Activated CD4-positive, alpha-beta T cell treated with anti-CD3 and anti-CD28 coated beads, Interleukin-2, amount 10 ng/mL, durations not matched to agents 7 days and 5 days (primary cell): ENCODE data around the gene DPPA2. TPM values are rescaled to one million over a fixed set of nuclear protein-coding genes. Genes with fewer than 3 reads are reported as not detected.
"Not testable (repeated sequence)": the region's sequence is repeated elsewhere in the genome, so short reads cannot be mapped to it uniquely, and the experiment has no call there.

ENCODE experiments used
- CTCF ChIA-PET: fragments of 350-600 bp; sonication (Branson Sonifier 250); formaldehyde crosslinking; loops from one replicate; lab custom pipeline; 2021; ENCODE audit warnings: antibody characterized with exemption; lab: Charles Lee
- POLR2A ChIA-PET: fragments of 350-600 bp; sonication (Branson Sonifier 250); formaldehyde crosslinking; loops from one replicate; lab custom pipeline; 2021; ENCODE audit warnings: antibody characterized with exemption; lab: Charles Lee
- DNase-seq: peaks from one replicate; pipeline ENCODE4 v3.0.0-alpha.2; 2020
- H3K27ac Mint-ChIP-seq: one replicate; pipeline ENCODE4 v1.8.0; 2021; ENCODE audit warnings: mild to moderate bottlenecking, moderate library complexity, mixed read lengths
- H3K27me3 Mint-ChIP-seq: one replicate; pipeline ENCODE4 v1.8.0; 2021; ENCODE audit warnings: mixed read lengths
- H3K36me3 Mint-ChIP-seq: one replicate; pipeline ENCODE4 v1.8.0; 2021; ENCODE audit warnings: low read depth, mixed read lengths
- H3K4me1 Mint-ChIP-seq: one replicate; pipeline ENCODE4 v1.8.0; 2021; ENCODE audit warnings: mixed read lengths
- H3K4me3 Mint-ChIP-seq: one replicate; pipeline ENCODE4 v1.8.0; 2021; ENCODE audit warnings: mild to moderate bottlenecking, moderate library complexity, mixed read lengths
- H3K9me3 Mint-ChIP-seq: one replicate; pipeline ENCODE4 v1.8.0; 2021; ENCODE audit warnings: mixed read lengths
- total RNA-seq, 2 experiments: library from RNA; stranded (reverse); gene quantifications; one replicate each; pipeline ENCODE4 v1.2.3, GENCODE V29; 2021

DPPA2 gene
- total RNA-seq: not detected

GRCh38 chr3:109316162-109316730, at the start of gene DPPA2:
TSS of gene DPPA2 (minus strand) at chr3:109316517. CDS start at chr3:109314542, 1,975 bp downstream.
- POLR2A ChIA-PET: no interaction called here
- H3K27me3 Mint-ChIP-seq: no peaks in the 10 kb centered on the region
- no peak within 1 kb of the TSS for H3K27ac Mint-ChIP-seq
- DNase-seq: no peak
- CTCF ChIA-PET: no interaction called here
- no peaks in the 10 kb centered on the region for H3K36me3 Mint-ChIP-seq
- H3K4me1 Mint-ChIP-seq: no peaks in the 10 kb centered on the region
- H3K9me3 Mint-ChIP-seq: no peaks in the 10 kb centered on the region
- H3K4me3 Mint-ChIP-seq: no peak within 1 kb of the TSS

- DNase-seq: no peak
- Mint-ChIP-seq H3K4me3 (no peak overlapping the region), H3K4me1 (no peaks in the 10 kb centered on the region), H3K9me3 (no peaks in the 10 kb centered on the region), H3K27ac (no peak overlapping the region), H3K27me3 (no peaks in the 10 kb centered on the region), H3K36me3 (no peaks in the 10 kb centered on the region)
- ChIA-PET CTCF (no interaction called here), POLR2A (no interaction called here)
These were observed 47.8 kb upstream of the DPPA2 start for GRCh38 chr3:109364088-109364487.

- POLR2A ChIA-PET: no interaction called here
- Mint-ChIP-seq H3K27me3 (no peaks in the 10 kb centered on the region), H3K27ac (no peak overlapping the region), H3K4me3 (no peak overlapping the region), H3K36me3 (no peaks in the 10 kb centered on the region), H3K4me1 (no peaks in the 10 kb centered on the region), H3K9me3 (no peaks in the 10 kb centered on the region)
- DNase-seq: no peak
- CTCF ChIA-PET: no interaction called here
These were observed 47.3 kb upstream of the DPPA2 start for GRCh38 chr3:109363634-109364033.

GRCh38 chr3:109362823-109363222, 46.5 kb upstream of the DPPA2 start:
- Mint-ChIP-seq H3K4me3 (no peak overlapping the region), H3K27me3 (no peaks in the 10 kb centered on the region), H3K36me3 (no peaks in the 10 kb centered on the region), H3K9me3 (no peaks in the 10 kb centered on the region), H3K27ac (no peak overlapping the region), H3K4me1 (no peaks in the 10 kb centered on the region)
- ChIA-PET CTCF (no interaction called here), POLR2A (no interaction called here)
- no peak for DNase-seq

- DNase-seq, H3K27ac Mint-ChIP-seq, POLR2A ChIA-PET, CTCF ChIA-PET, H3K9me3 Mint-ChIP-seq, H3K36me3 Mint-ChIP-seq, H3K4me3 Mint-ChIP-seq, H3K4me1 Mint-ChIP-seq, H3K27me3 Mint-ChIP-seq: not testable (repeated sequence)
These were observed 42.5 kb upstream of the DPPA2 start for GRCh38 chr3:109358809-109359208.

- Mint-ChIP-seq H3K27ac (no peak overlapping the region), H3K4me1 (no peaks in the 10 kb centered on the region), H3K4me3 (no peak overlapping the region), H3K9me3 (no peaks in the 10 kb centered on the region), H3K36me3 (no peaks in the 10 kb centered on the region), H3K27me3 (no peaks in the 10 kb centered on the region)
- ChIA-PET CTCF (no interaction called here), POLR2A (no interaction called here)
- DNase-seq: no peak
These were observed 40.3 kb upstream of the DPPA2 start for GRCh38 chr3:109356442-109357155.

GRCh38 chr3:109355625-109356441, 39.5 kb upstream of the DPPA2 start:
- H3K36me3 Mint-ChIP-seq: no peaks in the 10 kb centered on the region
- DNase-seq: no peak
- H3K9me3 Mint-ChIP-seq: no peaks in the 10 kb centered on the region
- ChIA-PET CTCF (no interaction called here), POLR2A (no interaction called here)
- no peaks in the 10 kb centered on the region for H3K4me1 Mint-ChIP-seq
- H3K27me3 Mint-ChIP-seq: no peaks in the 10 kb centered on the region
- H3K27ac Mint-ChIP-seq: no peak overlapping the region
- no peak overlapping the region for H3K4me3 Mint-ChIP-seq

GRCh38 chr3:109353057-109353456, 36.7 kb upstream of the DPPA2 start:
- Mint-ChIP-seq H3K4me1 (no peaks in the 10 kb centered on the region), H3K9me3 (no peaks in the 10 kb centered on the region), H3K27ac (no peak overlapping the region), H3K27me3 (no peaks in the 10 kb centered on the region), H3K36me3 (no peaks in the 10 kb centered on the region), H3K4me3 (no peak overlapping the region)
- POLR2A ChIA-PET: no interaction called here
- CTCF ChIA-PET: no interaction called here
- no peak for DNase-seq

GRCh38 chr3:109351231-109351630, 34.9 kb upstream of the DPPA2 start:
- H3K9me3 Mint-ChIP-seq: no peaks in the 10 kb centered on the region
- no peak overlapping the region for H3K4me3 Mint-ChIP-seq
- CTCF ChIA-PET: no interaction called here
- H3K27ac Mint-ChIP-seq: no peak overlapping the region
- H3K27me3 Mint-ChIP-seq: no peaks in the 10 kb centered on the region
- H3K4me1 Mint-ChIP-seq: no peaks in the 10 kb centered on the region
- H3K36me3 Mint-ChIP-seq: no peaks in the 10 kb centered on the region
- POLR2A ChIA-PET: no interaction called here
- no peak for DNase-seq

GRCh38 chr3:109346770-109347295, 30.5 kb upstream of the DPPA2 start:
- H3K27ac Mint-ChIP-seq: no peak overlapping the region
- no peaks in the 10 kb centered on the region for H3K27me3 Mint-ChIP-seq
- ChIA-PET POLR2A (no interaction called here), CTCF (no interaction called here)
- H3K4me1 Mint-ChIP-seq: no peaks in the 10 kb centered on the region
- H3K9me3 Mint-ChIP-seq: no peaks in the 10 kb centered on the region
- DNase-seq: no peak
- H3K4me3 Mint-ChIP-seq: no peak overlapping the region
- H3K36me3 Mint-ChIP-seq: no peaks in the 10 kb centered on the region

- no peak for DNase-seq
- Mint-ChIP-seq H3K36me3 (no peaks in the 10 kb centered on the region), H3K4me1 (no peaks in the 10 kb centered on the region), H3K4me3 (no peak overlapping the region), H3K27ac (no peak overlapping the region), H3K27me3 (no peaks in the 10 kb centered on the region), H3K9me3 (no peaks in the 10 kb centered on the region)
- CTCF ChIA-PET: interaction anchor here (0.6 kb wide), 1 partner anchor 12 kb away, joined by 5 read pairs; no protein-coding TSS in a partner anchor
- POLR2A ChIA-PET: no interaction called here
These were observed 29.8 kb upstream of the DPPA2 start for GRCh38 chr3:109346099-109346498.

GRCh38 chr3:109339714-109340648, 23.7 kb upstream of the DPPA2 start:
- Mint-ChIP-seq H3K9me3 (no peaks in the 10 kb centered on the region), H3K4me1 (peaks cover 11% of the 10 kb centered on the region), H3K4me3 (no peak overlapping the region), H3K36me3 (peaks cover 2% of the 10 kb centered on the region), H3K27ac (no peak overlapping the region), H3K27me3 (peaks cover 21% of the 10 kb centered on the region)
- CTCF ChIA-PET: no interaction called here
- POLR2A ChIA-PET: no interaction called here
- DNase-seq: no peak
